ENCODE data around the gene PIMREG.

PIMREG gene, protein sequence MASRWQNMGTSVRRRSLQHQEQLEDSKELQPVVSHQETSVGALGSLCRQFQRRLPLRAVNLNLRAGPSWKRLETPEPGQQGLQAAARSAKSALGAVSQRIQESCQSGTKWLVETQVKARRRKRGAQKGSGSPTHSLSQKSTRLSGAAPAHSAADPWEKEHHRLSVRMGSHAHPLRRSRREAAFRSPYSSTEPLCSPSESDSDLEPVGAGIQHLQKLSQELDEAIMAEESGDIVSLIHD

DNA sequence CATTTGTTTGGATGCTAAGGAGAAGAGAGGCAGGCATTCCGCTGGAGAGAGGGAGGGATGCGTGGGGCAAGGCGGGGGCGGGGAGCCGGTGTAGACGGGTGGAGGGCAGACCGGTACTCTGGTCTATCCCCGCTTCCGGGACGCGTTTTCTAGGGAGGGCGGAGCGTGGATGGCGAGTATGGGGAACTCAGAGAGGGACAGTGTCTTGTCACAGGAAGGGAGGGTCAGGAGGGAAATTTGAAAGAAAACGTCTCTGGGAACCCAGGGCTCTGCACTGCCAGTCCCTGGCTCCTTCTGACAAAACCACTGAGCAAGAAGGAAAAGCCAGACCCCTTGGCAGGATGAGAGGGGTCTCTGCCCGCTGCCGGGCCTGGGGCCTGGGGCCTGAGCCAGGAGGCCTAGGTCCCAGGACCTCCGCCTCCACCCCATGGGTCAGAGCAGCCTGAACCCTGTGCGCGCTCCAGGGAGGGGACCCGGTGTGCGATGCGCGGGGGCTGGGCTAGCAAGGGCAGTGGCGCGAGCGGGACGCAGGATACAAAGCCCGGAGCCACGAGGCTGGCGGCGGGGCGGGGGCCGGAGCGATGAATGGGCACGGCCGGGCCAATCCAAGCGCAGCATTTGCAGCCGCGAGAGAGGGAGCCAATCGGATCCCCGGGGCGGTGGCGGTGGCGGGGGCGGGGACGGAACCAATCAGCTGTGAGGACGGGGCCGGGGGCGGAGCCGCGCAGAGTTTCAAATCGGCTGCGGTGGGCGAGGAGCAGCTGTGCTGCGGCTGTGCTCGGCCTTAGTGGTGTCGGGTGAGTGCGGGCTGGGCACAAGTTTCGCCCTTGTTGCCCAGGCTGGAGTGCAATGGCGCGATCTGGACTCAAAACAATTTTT, at the start of gene PIMREG:
Gene PIMREG, plus strand, starts transcription at position 764 of the 879 bp plus-strand sequence. CDS start 656 bp downstream, outside the sequence.
- TF ChIP-seq, protein P1, sequence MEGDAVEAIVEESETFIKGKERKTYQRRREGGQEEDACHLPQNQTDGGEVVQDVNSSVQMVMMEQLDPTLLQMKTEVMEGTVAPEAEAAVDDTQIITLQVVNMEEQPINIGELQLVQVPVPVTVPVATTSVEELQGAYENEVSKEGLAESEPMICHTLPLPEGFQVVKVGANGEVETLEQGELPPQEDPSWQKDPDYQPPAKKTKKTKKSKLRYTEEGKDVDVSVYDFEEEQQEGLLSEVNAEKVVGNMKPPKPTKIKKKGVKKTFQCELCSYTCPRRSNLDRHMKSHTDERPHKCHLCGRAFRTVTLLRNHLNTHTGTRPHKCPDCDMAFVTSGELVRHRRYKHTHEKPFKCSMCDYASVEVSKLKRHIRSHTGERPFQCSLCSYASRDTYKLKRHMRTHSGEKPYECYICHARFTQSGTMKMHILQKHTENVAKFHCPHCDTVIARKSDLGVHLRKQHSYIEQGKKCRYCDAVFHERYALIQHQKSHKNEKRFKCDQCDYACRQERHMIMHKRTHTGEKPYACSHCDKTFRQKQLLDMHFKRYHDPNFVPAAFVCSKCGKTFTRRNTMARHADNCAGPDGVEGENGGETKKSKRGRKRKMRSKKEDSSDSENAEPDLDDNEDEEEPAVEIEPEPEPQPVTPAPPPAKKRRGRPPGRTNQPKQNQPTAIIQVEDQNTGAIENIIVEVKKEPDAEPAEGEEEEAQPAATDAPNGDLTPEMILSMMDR (IDR thresholded peaks at IDR 0.05; ENCODE audit: low read depth, low read length), result no peak

DNA sequence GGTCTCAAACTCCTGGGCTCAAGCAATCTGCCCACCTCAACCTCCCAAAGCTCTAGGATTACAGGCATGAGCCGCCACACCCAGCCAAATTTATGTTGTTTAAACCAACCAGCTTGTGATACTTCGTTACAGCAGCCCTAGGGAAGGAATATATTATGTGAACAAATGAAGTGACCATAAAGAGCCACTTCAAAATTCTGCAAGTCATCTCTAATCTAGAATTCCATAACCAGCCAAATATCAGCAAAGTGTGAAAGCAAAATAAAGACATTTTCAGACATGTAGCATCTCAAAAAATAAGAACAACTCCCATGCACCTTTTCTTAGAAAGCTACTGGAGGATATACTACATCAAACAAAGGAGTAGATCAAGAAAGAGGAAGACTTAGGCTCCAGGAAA, 45.3 kb upstream of the PIMREG start:
- H3K4me3 ChIP-seq (ENCODE audit: low read depth, low read length), result no peak overlapping the region
- TF ChIP-seq, protein P1 (IDR thresholded peaks at IDR 0.05; ENCODE audit: low read depth, low read length), result no peak

More for the DNA sequence above, at the start of gene PIMREG:
- H3K4me3 ChIP-seq (ENCODE audit: low read depth, low read length), result peak within 1 kb of the TSS; percentile 70

DNA sequence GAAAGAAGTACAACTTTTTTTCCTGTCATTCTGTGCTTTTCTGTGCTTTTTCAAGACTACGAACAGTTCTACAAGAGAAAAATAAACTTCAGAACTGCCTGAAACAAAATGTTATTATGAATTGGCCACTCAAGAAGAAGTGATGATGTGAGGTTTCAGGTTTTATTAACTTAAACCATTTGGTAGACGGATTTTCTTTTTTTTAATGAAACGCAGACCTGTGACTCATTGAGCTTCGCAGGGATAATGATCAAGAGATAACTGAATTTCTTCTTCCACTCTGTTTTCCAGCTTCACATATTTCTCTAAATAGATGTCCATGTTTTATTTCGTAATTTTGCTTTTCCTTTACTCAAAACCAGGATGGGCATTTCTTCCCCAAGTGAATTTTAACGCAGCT, 42.0 kb upstream of the PIMREG start:
- TF ChIP-seq, protein P1 (IDR thresholded peaks at IDR 0.05; ENCODE audit: low read depth, low read length), result no peak
- H3K4me3 ChIP-seq (ENCODE audit: low read depth, low read length), result no peak overlapping the region

DNA sequence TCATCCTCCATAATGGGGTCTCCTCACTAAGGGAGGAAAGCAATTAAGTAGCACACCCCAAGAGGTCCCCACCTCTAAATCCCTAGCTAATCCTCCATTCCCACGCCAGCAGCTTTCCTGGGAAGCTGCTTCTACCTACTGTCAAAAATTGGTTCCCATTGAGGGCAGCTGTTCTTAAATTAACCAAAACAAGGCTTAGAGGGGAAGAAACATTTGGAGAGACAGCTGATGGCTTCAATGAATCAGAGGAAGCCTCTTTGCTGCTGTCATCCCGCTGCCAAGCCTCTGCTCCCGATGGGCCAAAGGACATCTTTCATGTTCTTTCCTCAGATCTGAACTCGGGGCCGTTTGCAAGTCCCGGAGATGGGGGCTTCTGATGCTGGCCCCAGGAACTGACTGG, 36.0 kb upstream of the PIMREG start:
- TF ChIP-seq, protein P1 (IDR thresholded peaks at IDR 0.05; ENCODE audit: low read depth, low read length), result no peak
- no peak overlapping the region for H3K4me3 ChIP-seq (ENCODE audit: low read depth, low read length)

DNA sequence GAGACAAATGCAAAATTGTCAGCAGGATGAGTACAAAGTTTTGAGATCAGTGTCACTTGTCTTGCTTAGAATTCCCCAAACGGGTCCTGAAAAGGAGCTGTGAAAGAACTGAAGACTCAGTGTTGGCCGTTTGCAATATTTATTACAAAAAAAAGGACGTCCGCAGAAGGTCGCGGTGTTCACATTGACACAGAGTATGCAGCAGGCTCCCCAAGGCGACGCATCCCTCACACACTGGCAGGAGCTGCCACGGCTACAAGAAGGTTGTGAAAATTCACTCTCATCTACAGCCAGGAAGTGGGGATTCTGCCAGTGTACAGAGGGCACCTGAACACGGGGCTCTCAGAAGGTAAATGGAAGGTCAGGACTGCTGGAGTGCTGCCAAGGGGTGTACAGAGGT, 35.5 kb upstream of the PIMREG start:
- no peak overlapping the region for H3K4me3 ChIP-seq (ENCODE audit: low read depth, low read length)
- TF ChIP-seq, protein P1 (IDR thresholded peaks at IDR 0.05; ENCODE audit: low read depth, low read length), result no peak

DNA sequence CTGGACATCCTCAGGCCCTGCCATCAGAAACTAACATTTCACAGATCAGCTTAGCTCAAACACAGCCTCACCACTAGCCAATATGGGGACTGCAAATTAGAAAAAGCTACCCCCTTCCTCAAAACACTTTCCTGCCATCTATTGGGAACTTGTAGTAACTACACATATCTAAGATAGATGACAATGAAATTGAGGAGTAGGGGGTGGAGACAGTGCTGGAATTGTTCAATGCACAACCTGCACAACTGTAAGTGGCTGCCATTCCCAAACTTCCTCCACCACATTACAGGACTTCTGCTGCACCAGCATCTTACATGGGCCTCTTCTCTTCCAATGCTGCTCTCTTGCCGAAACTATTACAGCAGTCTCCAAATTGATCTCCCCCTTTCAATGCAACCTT, 31.2 kb upstream of the PIMREG start:
- TF ChIP-seq, protein P1 (IDR thresholded peaks at IDR 0.05; ENCODE audit: low read depth, low read length), result peak; percentile 40
- H3K4me3 ChIP-seq (ENCODE audit: low read depth, low read length), result no peak overlapping the region

DNA sequence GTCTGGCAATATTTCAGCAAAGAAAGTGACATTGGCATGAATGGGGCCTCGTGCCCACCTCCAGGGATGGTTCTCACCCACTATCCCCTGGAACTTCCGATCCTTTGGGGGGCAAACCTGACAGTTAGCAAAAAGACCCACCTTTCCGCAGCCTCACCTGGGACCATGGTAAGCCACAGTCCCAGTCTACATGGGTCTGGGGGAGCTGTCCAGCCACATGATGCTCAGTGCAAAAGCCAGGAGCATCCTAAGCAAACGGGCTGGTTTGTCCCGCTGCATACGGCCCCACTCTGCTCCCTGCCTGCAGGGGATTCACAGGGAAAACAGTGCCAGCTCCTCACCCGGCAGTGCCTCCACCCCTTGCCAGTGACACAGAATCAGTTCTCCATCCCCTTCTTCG, 28.6 kb upstream of the PIMREG start:
- no peak overlapping the region for H3K4me3 ChIP-seq (ENCODE audit: low read depth, low read length)
- TF ChIP-seq, protein P1 (IDR thresholded peaks at IDR 0.05; ENCODE audit: low read depth, low read length), result no peak

Measured in WI38 (cell line).